ENCODE measurements around the gene CCL3. TPM values are rescaled to one million over a fixed set of nuclear protein-coding genes. Genes with fewer than 3 reads are reported as not detected.
"Not testable (repeated sequence)": the region's sequence is repeated elsewhere in the genome, so short reads cannot be mapped to it uniquely, and the experiment has no call there.

CCL3 gene
- total RNA-seq, 4 donors from 2014 or later: 0.49 to 6.5 TPM; not detected in 2

GRCh38 chr17:36104701-36105181 lies 14.8 kb upstream of the CCL3 start:
- H3K4me1 ChIP-seq: no peaks in the 10 kb centered on the region
- intact Hi-C loops (cut with DNase I; ENCODE audit: low total_unique reads): no loop called here
- TF ChIP-seq CTCF (IDR thresholded peaks at IDR 0.05) (no peak), POLR2A (IDR thresholded peaks at IDR 0.05) (no peak)
- no peak overlapping the region for H3K4me3 ChIP-seq
- H3K9me3 ChIP-seq: no peaks in the 10 kb centered on the region
- H3K27ac ChIP-seq: no peak overlapping the region
- H3K36me3 ChIP-seq: no peaks in the 10 kb centered on the region
- no peaks in the 10 kb centered on the region for H3K27me3 ChIP-seq
- DNase-seq: no peak

GRCh38 chr17:36104246-36104645 lies 14.3 kb upstream of the CCL3 start:
- H3K27me3 ChIP-seq; DNase-seq; H3K4me3 ChIP-seq; H3K9me3 ChIP-seq; intact Hi-C loops (cut with DNase I; ENCODE audit: low total_unique reads); H3K36me3 ChIP-seq; H3K27ac ChIP-seq; H3K4me1 ChIP-seq: not testable (repeated sequence)

GRCh38 chr17:36103401-36103975 lies 13.5 kb upstream of the CCL3 start, which contains the start of gene CCL4:
TSS of gene CCL4 (plus strand) at chr17:36103827. CDS start at chr17:36103906, 79 bp downstream.
- H3K36me3 ChIP-seq; H3K4me3 ChIP-seq; H3K27ac ChIP-seq; intact Hi-C loops (cut with DNase I; ENCODE audit: low total_unique reads); H3K9me3 ChIP-seq; H3K4me1 ChIP-seq; DNase-seq; H3K27me3 ChIP-seq: not testable (repeated sequence)

- intact Hi-C loops (cut with DNase I; ENCODE audit: low total_unique reads); H3K27me3 ChIP-seq; H3K36me3 ChIP-seq; H3K9me3 ChIP-seq; H3K27ac ChIP-seq; H3K4me3 ChIP-seq; DNase-seq; H3K4me1 ChIP-seq: not testable (repeated sequence)
Measured at GRCh38 chr17:36099004-36099403, 9.1 kb upstream of the CCL3 start.

GRCh38 chr17:36095992-36096391 lies 6.0 kb upstream of the CCL3 start:
- H3K36me3 ChIP-seq: no peaks in the 10 kb centered on the region
- no peaks in the 10 kb centered on the region for H3K4me1 ChIP-seq
- TF ChIP-seq POLR2A (IDR thresholded peaks at IDR 0.05): no peak
- H3K27me3 ChIP-seq: no peaks in the 10 kb centered on the region
- intact Hi-C loops (cut with DNase I; ENCODE audit: low total_unique reads): no loop called here
- no peak overlapping the region for H3K4me3 ChIP-seq
- no peaks in the 10 kb centered on the region for H3K9me3 ChIP-seq
- DNase-seq: no peak
- H3K27ac ChIP-seq: no peak overlapping the region

- DNase-seq: no peak
- Histone ChIP-seq H3K4me3 (no peak overlapping the region), H3K27me3 (no peaks in the 10 kb centered on the region), H3K27ac (no peak overlapping the region), H3K9me3 (no peaks in the 10 kb centered on the region), H3K4me1 (no peaks in the 10 kb centered on the region), H3K36me3 (no peaks in the 10 kb centered on the region)
- intact Hi-C loops (cut with DNase I; ENCODE audit: low total_unique reads): no loop called here
- TF ChIP-seq POLR2A (IDR thresholded peaks at IDR 0.05): no peak
- no peak for TF ChIP-seq CTCF (IDR thresholded peaks at IDR 0.05)
Measured at GRCh38 chr17:36094746-36095145, 4.8 kb upstream of the CCL3 start.

GRCh38 chr17:36094232-36094631 lies 4.3 kb upstream of the CCL3 start:
- TF ChIP-seq CTCF (IDR thresholded peaks at IDR 0.05): no peak
- no peak for TF ChIP-seq POLR2A (IDR thresholded peaks at IDR 0.05)
- intact Hi-C loops (cut with DNase I; ENCODE audit: low total_unique reads): no loop called here
- Histone ChIP-seq H3K27me3 (no peaks in the 10 kb centered on the region), H3K27ac (no peak overlapping the region), H3K4me1 (no peaks in the 10 kb centered on the region), H3K9me3 (no peaks in the 10 kb centered on the region), H3K4me3 (no peak overlapping the region), H3K36me3 (no peaks in the 10 kb centered on the region)
- DNase-seq: no peak

- intact Hi-C loops (cut with DNase I; ENCODE audit: low total_unique reads); H3K27ac ChIP-seq; H3K4me1 ChIP-seq; H3K9me3 ChIP-seq; H3K27me3 ChIP-seq; H3K4me3 ChIP-seq; DNase-seq; H3K36me3 ChIP-seq: not testable (repeated sequence)
Measured at GRCh38 chr17:36092715-36093114, 2.8 kb upstream of the CCL3 start.

Measured in uterus (tissue), 4 donors.